GM19025 (cell line): ENCODE data around the gene NAT16.

Experiments used
- ATAC-seq: cut with Tn5 transposase; IDR thresholded peaks from one replicate; pipeline ENCODE4 v1.9.1; 2021; ENCODE audit warnings: mild to moderate bottlenecking, low read depth, moderate library complexity; ENCODE audit not compliant: unreplicated experiment

Gene NAT16

GRCh38 chr7:101180130-101180755 is at the start of gene NAT16:
TSS of gene NAT16 (minus strand) at chr7:101180293. CDS start at chr7:101174807, 5,486 bp downstream.
- no peak for ATAC-seq

GRCh38 chr7:101226721-101227120 is 46.6 kb upstream of the NAT16 start:
- no peak for ATAC-seq

GRCh38 chr7:101225650-101226049 is 45.6 kb upstream of the NAT16 start:
- no peak for ATAC-seq

- no peak for ATAC-seq
These were observed 43.4 kb upstream of the NAT16 start for GRCh38 chr7:101223528-101223927.

- no peak for ATAC-seq
These were observed 42.3 kb upstream of the NAT16 start for GRCh38 chr7:101222275-101222830.

GRCh38 chr7:101220295-101220694 is 40.2 kb upstream of the NAT16 start:
- ATAC-seq = no peak

GRCh38 chr7:101218236-101219125 is 38.4 kb upstream of the NAT16 start:
- ATAC-seq = peak; percentile 7

GRCh38 chr7:101217388-101218235 is 37.5 kb upstream of the NAT16 start, which contains the start of the genes PLOD3 and ZNHIT1:
TSS of gene PLOD3 (minus strand) at chr7:101217581. CDS start at chr7:101217274, 307 bp downstream.
TSS of gene ZNHIT1 (plus strand) at chr7:101218165. CDS start at chr7:101218196, 31 bp downstream.
- peak; percentile 69 for ATAC-seq

GRCh38 chr7:101216860-101217387 is 36.8 kb upstream of the NAT16 start:
- peak; percentile 6 for ATAC-seq

- no peak for ATAC-seq
These were observed 36.1 kb upstream of the NAT16 start for GRCh38 chr7:101216001-101216859.

- ATAC-seq = no peak
These were observed 31.9 kb upstream of the NAT16 start for GRCh38 chr7:101212014-101212413.

- ATAC-seq = no peak
These were observed 31.4 kb upstream of the NAT16 start for GRCh38 chr7:101211501-101211900.

- no peak for ATAC-seq
These were observed 30.1 kb upstream of the NAT16 start for GRCh38 chr7:101210143-101210542.

- ATAC-seq = no peak
These were observed 28.7 kb upstream of the NAT16 start for GRCh38 chr7:101208794-101209193.

- ATAC-seq = no peak
These were observed 27.4 kb upstream of the NAT16 start for GRCh38 chr7:101207459-101207858.

GRCh38 chr7:101206665-101207042 is 26.6 kb upstream of the NAT16 start:
- no peak for ATAC-seq

GRCh38 chr7:101205901-101206664 is 26.0 kb upstream of the NAT16 start:
- ATAC-seq = no peak
